HEK293 (cell line): ENCODE measurements around the gene PTPRK.

Experiments used
- ATF2 ChIP-seq: fragments of 450-650 bp; formaldehyde crosslinking; IDR thresholded peaks from 2 replicates; pipeline ENCODE4 v1.5.1; 2016; ENCODE audit warnings: missing biosample characterization, missing genetic modification characterization, low read depth
- FEZF1 ChIP-seq: fragments of 450-650 bp; formaldehyde crosslinking; IDR thresholded peaks from 2 replicates; pipeline ENCODE4 v1.5.1; 2016; ENCODE audit warnings: missing biosample characterization, missing genetic modification characterization
- IKZF3 ChIP-seq: fragments of 450-650 bp; IDR thresholded peaks from 2 replicates; pipeline ENCODE4 v1.5.0; 2018; ENCODE audit warnings: missing biosample characterization, mild to moderate bottlenecking, missing genetic modification characterization, moderate library complexity
- INSM2 ChIP-seq: fragments of 450-650 bp; formaldehyde crosslinking; IDR thresholded peaks from 2 replicates; pipeline ENCODE4 v1.5.1; 2016; ENCODE audit warnings: missing biosample characterization, missing genetic modification characterization
- MYNN ChIP-seq: fragments of 450-650 bp; formaldehyde crosslinking; IDR thresholded peaks from 2 replicates; pipeline ENCODE4 v1.5.1; 2016; ENCODE audit warnings: missing biosample characterization, missing genetic modification characterization, borderline replicate concordance
- PRDM1 ChIP-seq: fragments of 450-650 bp; formaldehyde crosslinking; IDR thresholded peaks from 2 replicates; pipeline ENCODE4; 2016; ENCODE audit warnings: missing biosample characterization, missing genetic modification characterization
- PRDM10 ChIP-seq: fragments of 450-650 bp; formaldehyde crosslinking; IDR thresholded peaks from 2 replicates; pipeline ENCODE4 v1.5.1; 2016; ENCODE audit warnings: missing biosample characterization, missing genetic modification characterization
- SCRT1 ChIP-seq: fragments of 450-650 bp; formaldehyde crosslinking; IDR thresholded peaks from 2 replicates; pipeline ENCODE4 v1.5.1; 2016; ENCODE audit warnings: missing biosample characterization, missing genetic modification characterization, borderline replicate concordance
- ZBTB8A ChIP-seq: fragments of 450-650 bp; formaldehyde crosslinking; IDR thresholded peaks from 2 replicates; pipeline ENCODE4 v1.5.1; 2016; ENCODE audit warnings: missing biosample characterization, missing genetic modification characterization
- ZEB2 ChIP-seq: fragments of 450-650 bp; formaldehyde crosslinking; IDR thresholded peaks from 2 replicates; pipeline ENCODE4 v1.5.1; 2016; ENCODE audit warnings: missing biosample characterization, missing genetic modification characterization
- ZNF132 ChIP-seq: fragments of 450-650 bp; formaldehyde crosslinking; IDR thresholded peaks from 2 replicates; pipeline ENCODE4 v1.5.1; 2017; ENCODE audit warnings: missing biosample characterization, missing genetic modification characterization, borderline replicate concordance
- ZNF133 ChIP-seq: fragments of 450-650 bp; formaldehyde crosslinking; IDR thresholded peaks from 2 replicates; pipeline ENCODE4 v1.5.1; 2016; ENCODE audit warnings: missing biosample characterization, missing genetic modification characterization
- ZNF16 ChIP-seq: fragments of 450-650 bp; formaldehyde crosslinking; IDR thresholded peaks from 2 replicates; pipeline ENCODE4 v1.5.1; 2016; ENCODE audit warnings: low read depth, missing biosample characterization, missing genetic modification characterization
- ZNF2 ChIP-seq: fragments of 450-650 bp; formaldehyde crosslinking; IDR thresholded peaks from 2 replicates; pipeline ENCODE4 v1.5.1; 2016; ENCODE audit warnings: missing biosample characterization, missing genetic modification characterization
- ZNF274 ChIP-seq, 2 experiments: fragments of 200-500 bp in 1 of 2; fragments of 450-650 bp in 1 of 2; sonication (Bioruptor generic) in 1 of 2; formaldehyde crosslinking in 1 of 2; IDR thresholded peaks; 2 replicates each; pipeline versions ENCODE4 v1.5.1 to v1.6.1; 2014 to 2016; ENCODE audit warnings: borderline replicate concordance in 1 of 2, inconsistent platforms in 1 of 2, low read length in 1 of 2, missing biosample characterization in 1 of 2, missing genetic modification characterization in 1 of 2
- ZNF311 ChIP-seq: fragments of 450-650 bp; formaldehyde crosslinking; IDR thresholded peaks from 2 replicates; pipeline ENCODE4 v1.5.1; 2017; ENCODE audit warnings: missing biosample characterization, missing genetic modification characterization, borderline replicate concordance
- ZNF335 ChIP-seq: fragments of 450-650 bp; formaldehyde crosslinking; conservative IDR thresholded peaks from 2 replicates; pipeline ENCODE4 v1.5.1; 2016; ENCODE audit warnings: missing biosample characterization, missing genetic modification characterization
- ZNF366 ChIP-seq: fragments of 450-650 bp; formaldehyde crosslinking; conservative IDR thresholded peaks from 2 replicates; pipeline ENCODE4 v1.5.1; 2016; ENCODE audit warnings: missing biosample characterization, missing genetic modification characterization
- ZNF48 ChIP-seq: fragments of 450-650 bp; formaldehyde crosslinking; IDR thresholded peaks from 2 replicates; pipeline ENCODE4 v1.5.1; 2016; ENCODE audit warnings: missing biosample characterization, missing genetic modification characterization
- ZNF510 ChIP-seq: fragments of 450-650 bp; formaldehyde crosslinking; IDR thresholded peaks from 2 replicates; pipeline ENCODE4 v1.5.1; 2018; ENCODE audit warnings: mild to moderate bottlenecking, missing genetic modification characterization, missing biosample characterization; ENCODE audit not compliant: insufficient replicate concordance
- ZNF518A ChIP-seq: fragments of 450-650 bp; formaldehyde crosslinking; conservative IDR thresholded peaks from 2 replicates; pipeline ENCODE4 v1.5.1; 2016; ENCODE audit warnings: low read depth, missing biosample characterization, missing genetic modification characterization
- ZNF521 ChIP-seq: fragments of 450-650 bp; formaldehyde crosslinking; IDR thresholded peaks from 2 replicates; pipeline ENCODE4 v1.5.1; 2017; ENCODE audit warnings: missing biosample characterization, mild to moderate bottlenecking, missing genetic modification characterization
- ZNF555 ChIP-seq: fragments of 450-650 bp; formaldehyde crosslinking; conservative IDR thresholded peaks from 2 replicates; pipeline ENCODE4 v1.5.1; 2017; ENCODE audit warnings: missing biosample characterization, mild to moderate bottlenecking, missing genetic modification characterization, inconsistent platforms
- ZNF561 ChIP-seq: fragments of 450-650 bp; IDR thresholded peaks from 2 replicates; pipeline ENCODE4 v1.5.1; 2018; ENCODE audit warnings: missing biosample characterization, missing genetic modification characterization, borderline replicate concordance
- ZNF596 ChIP-seq: fragments of 450-650 bp; IDR thresholded peaks from 2 replicates; pipeline ENCODE4 v1.5.0; 2018; ENCODE audit warnings: missing biosample characterization, mild to moderate bottlenecking, missing genetic modification characterization, moderate library complexity
- ZNF654 ChIP-seq: fragments of 450-650 bp; formaldehyde crosslinking; IDR thresholded peaks from 2 replicates; pipeline ENCODE4 v1.5.1; 2016; ENCODE audit warnings: low read depth, missing biosample characterization, missing genetic modification characterization
- ZNF701 ChIP-seq: fragments of 450-650 bp; formaldehyde crosslinking; IDR thresholded peaks from 2 replicates; pipeline ENCODE4 v1.5.1; 2016; ENCODE audit warnings: missing biosample characterization, missing genetic modification characterization
- ZNF837 ChIP-seq: fragments of 450-650 bp; formaldehyde crosslinking; IDR thresholded peaks from 2 replicates; pipeline ENCODE4 v1.5.1; 2016; ENCODE audit warnings: missing biosample characterization, missing genetic modification characterization
- ZNF843 ChIP-seq: fragments of 450-650 bp; formaldehyde crosslinking; IDR thresholded peaks from 2 replicates; pipeline ENCODE4 v1.5.1; 2016; ENCODE audit warnings: missing biosample characterization, missing genetic modification characterization

The PTPRK gene

GRCh38 chr6:128491610-128492206 lies 28.7 kb downstream of the PTPRK start (continued):
- TF ChIP-seq MYNN (tag by site-specific recombination) (no peak), ZBTB8A (tag by site-specific recombination) (no peak), ZNF335 (peak; percentile 85), ZNF133 (tag by site-specific recombination) (no peak), PRDM10 (0 out of 2 replicates have a peak, but pooled peaks have one; percentile 11), ZNF366 (peak; percentile 39; the same call in 1 of the 2 replicates), ZNF521 (tag by site-specific recombination) (no peak), ZNF274 (IDR thresholded peaks at IDR 0.05; ENCODE audit: low read length) (no peak), ZNF274 (tag by site-specific recombination; IDR thresholded peaks at IDR 0.05; ENCODE audit: borderline replicate concordance) (no peak), ZEB2 (peak; percentile 71; the same call in 1 of the 2 replicates), ATF2 (no peak), ZNF561 (no peak), ZNF16 (tag by site-specific recombination) (no peak), ZNF132 (tag by site-specific recombination) (no peak), SCRT1 (no peak), ZNF837 (tag by site-specific recombination) (no peak), IKZF3 (tag by site-specific recombination) (no peak), ZNF518A (no peak), ZNF843 (tag by site-specific recombination) (no peak), INSM2 (no peak), ZNF654 (tag by site-specific recombination) (no peak), ZNF311 (tag by site-specific recombination) (no peak), PRDM1 (tag by site-specific recombination) (peak; percentile 76), ZNF510 (no peak), ZNF2 (tag by site-specific recombination) (peak; percentile 43; the same call in 1 of the 2 replicates), ZNF701 (tag by site-specific recombination) (no peak), ZNF48 (no peak), ZNF555 (no peak), FEZF1 (peak; percentile 6; the same call in 1 of the 2 replicates), ZNF596 (tag by site-specific recombination) (no peak)
